ENCODE measurements around the gene SIVA1.
"Not testable (repeated sequence)": the region's sequence is repeated elsewhere in the genome, so short reads cannot be mapped to it uniquely, and the experiment has no call there.

The SIVA1 gene

DNA sequence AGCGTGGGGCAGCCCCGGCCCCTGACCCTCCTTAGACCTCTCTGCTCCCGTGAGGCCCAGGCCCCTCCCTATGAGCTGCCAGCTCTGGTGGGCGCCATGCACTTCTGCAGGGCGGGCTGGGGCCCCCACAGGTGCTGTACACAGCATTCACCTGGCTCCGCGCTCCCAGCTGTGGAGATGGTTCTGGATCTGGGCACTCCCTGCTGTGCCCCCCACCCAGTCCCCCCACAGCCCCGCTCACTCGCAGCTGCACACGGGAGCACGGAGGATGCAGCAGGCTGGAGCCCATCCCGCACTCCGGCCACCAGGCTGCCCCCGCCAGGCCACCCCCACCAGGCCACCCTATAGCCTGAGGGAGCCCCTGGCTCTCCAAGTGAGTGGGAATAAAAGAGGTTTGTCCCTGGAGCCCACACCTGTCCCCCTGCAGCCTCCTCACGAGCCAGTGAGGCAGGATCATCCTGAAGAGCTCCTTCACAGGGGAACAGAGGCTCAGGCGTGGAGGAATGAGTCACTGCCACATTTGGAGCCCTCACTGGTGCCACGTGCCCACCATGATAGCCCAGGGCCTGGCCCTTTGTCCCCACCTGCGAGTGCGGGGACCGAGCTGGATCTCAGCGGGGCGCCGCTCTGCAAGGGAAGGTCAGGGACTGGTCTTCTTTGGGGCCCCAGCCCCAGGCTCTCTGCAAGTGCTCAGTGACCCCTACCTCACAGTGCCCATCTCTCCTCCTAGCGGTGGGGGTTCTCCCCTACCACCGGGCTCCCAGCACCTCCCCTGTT lies 27.0 kb upstream of the SIVA1 start:
- Histone ChIP-seq H3K79me2 (ENCODE audit: low read length) (no peaks in the 10 kb centered on the region), H3K9me2 (replicated peaks; ENCODE audit: insufficient read depth, low read length) (no peaks in the 10 kb centered on the region), H3F3A (ENCODE audit: insufficient read depth, low read length) (no peaks in the 10 kb centered on the region), H3K9ac (ENCODE audit: low read length) (no peak overlapping the region), H3K4me2 (ENCODE audit: low read depth, low read length) (no peak overlapping the region), H3K27ac (ENCODE audit: low read length) (no peak overlapping the region), H3K9me3 (replicated peaks; ENCODE audit: insufficient read depth, low read length) (no peaks in the 10 kb centered on the region), H3K4me1 (ENCODE audit: low read length) (peaks cover 10% of the 10 kb centered on the region; the same call in 1 of the 2 replicates), H3K27me3 (replicated peaks; ENCODE audit: insufficient read depth, low read length) (peaks cover 32% of the 10 kb centered on the region), H3K4me3 (ENCODE audit: low read length) (no peak overlapping the region), H4K20me1 (ENCODE audit: insufficient read depth, low read length) (no peaks in the 10 kb centered on the region), H2AFZ (ENCODE audit: low read length) (no peak overlapping the region), H3K36me3 (replicated peaks; ENCODE audit: insufficient read depth, low read length) (no peaks in the 10 kb centered on the region)
- DNase-seq: no peak
- TF ChIP-seq EZH2phosphoT487 (IDR thresholded peaks at IDR 0.05; ENCODE audit: low read length) (no peak), EZH2 (optimal IDR thresholded peaks at IDR 0.05; ENCODE audit: low read depth, low read length) (no peak)
- TF ChIP-seq, protein P1, sequence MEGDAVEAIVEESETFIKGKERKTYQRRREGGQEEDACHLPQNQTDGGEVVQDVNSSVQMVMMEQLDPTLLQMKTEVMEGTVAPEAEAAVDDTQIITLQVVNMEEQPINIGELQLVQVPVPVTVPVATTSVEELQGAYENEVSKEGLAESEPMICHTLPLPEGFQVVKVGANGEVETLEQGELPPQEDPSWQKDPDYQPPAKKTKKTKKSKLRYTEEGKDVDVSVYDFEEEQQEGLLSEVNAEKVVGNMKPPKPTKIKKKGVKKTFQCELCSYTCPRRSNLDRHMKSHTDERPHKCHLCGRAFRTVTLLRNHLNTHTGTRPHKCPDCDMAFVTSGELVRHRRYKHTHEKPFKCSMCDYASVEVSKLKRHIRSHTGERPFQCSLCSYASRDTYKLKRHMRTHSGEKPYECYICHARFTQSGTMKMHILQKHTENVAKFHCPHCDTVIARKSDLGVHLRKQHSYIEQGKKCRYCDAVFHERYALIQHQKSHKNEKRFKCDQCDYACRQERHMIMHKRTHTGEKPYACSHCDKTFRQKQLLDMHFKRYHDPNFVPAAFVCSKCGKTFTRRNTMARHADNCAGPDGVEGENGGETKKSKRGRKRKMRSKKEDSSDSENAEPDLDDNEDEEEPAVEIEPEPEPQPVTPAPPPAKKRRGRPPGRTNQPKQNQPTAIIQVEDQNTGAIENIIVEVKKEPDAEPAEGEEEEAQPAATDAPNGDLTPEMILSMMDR (IDR thresholded peaks at IDR 0.05; ENCODE audit: low read length): no peak

GRCh38 chr14:104726600-104727451 lies 26.1 kb upstream of the SIVA1 start:
- Histone ChIP-seq H3K4me2 (ENCODE audit: low read depth, low read length) (no peak overlapping the region), H2AFZ (ENCODE audit: low read length) (no peak overlapping the region), H3F3A (ENCODE audit: insufficient read depth, low read length) (no peaks in the 10 kb centered on the region), H3K4me1 (ENCODE audit: low read length) (peaks cover 7% of the 10 kb centered on the region; the same call in 1 of the 2 replicates), H3K27me3 (replicated peaks; ENCODE audit: insufficient read depth, low read length) (peaks cover 32% of the 10 kb centered on the region), H3K27ac (ENCODE audit: low read length) (no peak overlapping the region), H3K9ac (ENCODE audit: low read length) (no peak overlapping the region), H3K9me3 (replicated peaks; ENCODE audit: insufficient read depth, low read length) (no peaks in the 10 kb centered on the region), H3K79me2 (ENCODE audit: low read length) (no peaks in the 10 kb centered on the region), H3K4me3 (ENCODE audit: low read length) (no peak overlapping the region), H3K9me2 (replicated peaks; ENCODE audit: insufficient read depth, low read length) (no peaks in the 10 kb centered on the region), H4K20me1 (ENCODE audit: insufficient read depth, low read length) (no peaks in the 10 kb centered on the region), H3K36me3 (replicated peaks; ENCODE audit: insufficient read depth, low read length) (no peaks in the 10 kb centered on the region)
- no peak for DNase-seq
- TF ChIP-seq EZH2 (optimal IDR thresholded peaks at IDR 0.05; ENCODE audit: low read depth, low read length): no peak
- no peak for TF ChIP-seq EZH2phosphoT487 (IDR thresholded peaks at IDR 0.05; ENCODE audit: low read length)
- TF ChIP-seq, protein P1 (IDR thresholded peaks at IDR 0.05; ENCODE audit: low read length): no peak

DNA sequence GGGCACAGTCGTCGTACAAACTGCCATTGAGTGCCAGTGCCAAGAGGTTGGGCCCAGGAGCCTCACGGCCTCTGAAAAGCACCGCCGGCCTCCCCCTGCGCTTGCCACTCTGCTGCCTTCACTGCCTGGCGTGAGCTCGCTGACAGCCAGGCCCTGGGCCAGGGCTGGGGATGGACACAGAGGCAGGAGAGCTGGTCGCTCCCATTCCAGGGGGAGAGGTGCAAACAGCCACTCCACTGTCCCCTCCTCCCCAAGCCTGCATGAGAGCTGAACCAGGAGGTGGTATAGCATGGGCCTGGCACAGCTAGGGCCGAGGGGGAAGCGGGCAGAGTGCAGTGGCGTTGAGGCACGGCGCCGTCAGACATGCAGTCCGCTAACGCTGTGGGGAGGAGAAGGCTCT lies 24.3 kb upstream of the SIVA1 start:
- Histone ChIP-seq H2AFZ (ENCODE audit: low read length) (no peak overlapping the region), H3K27me3 (replicated peaks; ENCODE audit: insufficient read depth, low read length) (peaks cover 32% of the 10 kb centered on the region), H3K79me2 (ENCODE audit: low read length) (no peaks in the 10 kb centered on the region), H3K9me2 (replicated peaks; ENCODE audit: insufficient read depth, low read length) (no peaks in the 10 kb centered on the region), H3K27ac (ENCODE audit: low read length) (no peak overlapping the region), H3K36me3 (replicated peaks; ENCODE audit: insufficient read depth, low read length) (no peaks in the 10 kb centered on the region), H3K4me3 (ENCODE audit: low read length) (no peak overlapping the region), H3K9ac (ENCODE audit: low read length) (no peak overlapping the region), H3K4me1 (ENCODE audit: low read length) (no peaks in the 10 kb centered on the region), H3K9me3 (replicated peaks; ENCODE audit: insufficient read depth, low read length) (no peaks in the 10 kb centered on the region), H3K4me2 (ENCODE audit: low read depth, low read length) (no peak overlapping the region), H3F3A (ENCODE audit: insufficient read depth, low read length) (no peaks in the 10 kb centered on the region), H4K20me1 (ENCODE audit: insufficient read depth, low read length) (no peaks in the 10 kb centered on the region)
- TF ChIP-seq EZH2phosphoT487 (IDR thresholded peaks at IDR 0.05; ENCODE audit: low read length) (no peak), EZH2 (optimal IDR thresholded peaks at IDR 0.05; ENCODE audit: low read depth, low read length) (no peak)
- TF ChIP-seq, protein P1 (IDR thresholded peaks at IDR 0.05; ENCODE audit: low read length): no peak
- no peak for DNase-seq

GRCh38 chr14:104729176-104729834 lies 23.6 kb upstream of the SIVA1 start:
- peaks cover 32% of the 10 kb centered on the region for H3K27me3 ChIP-seq (replicated peaks; ENCODE audit: insufficient read depth, low read length)
- H3K27ac ChIP-seq (ENCODE audit: low read length); H3K36me3 ChIP-seq (replicated peaks; ENCODE audit: insufficient read depth, low read length); H3K9me2 ChIP-seq (replicated peaks; ENCODE audit: insufficient read depth, low read length); H3K79me2 ChIP-seq (ENCODE audit: low read length); H3K4me1 ChIP-seq (ENCODE audit: low read length); H3K9me3 ChIP-seq (replicated peaks; ENCODE audit: insufficient read depth, low read length); DNase-seq; H3K4me2 ChIP-seq (ENCODE audit: low read depth, low read length); H3K9ac ChIP-seq (ENCODE audit: low read length); H3F3A ChIP-seq (ENCODE audit: insufficient read depth, low read length); H4K20me1 ChIP-seq (ENCODE audit: insufficient read depth, low read length); H2AFZ ChIP-seq (ENCODE audit: low read length); H3K4me3 ChIP-seq (ENCODE audit: low read length): not testable (repeated sequence)
